Lower leg skin (tissue), 3 donors: ENCODE results near the gene PGR.

Source experiments
- CTCF ChIP-seq, 3 donors: fragments of 450-650 bp; IDR thresholded peaks; one replicate each; pipeline ENCODE4 v1.5.1; 2016; ENCODE audit warnings: antibody characterized with exemption in 3 of 3, mild to moderate bottlenecking in 3 of 3, moderate library complexity in 2 of 3
- POLR2A ChIP-seq, 2 donors: fragments of 450-650 bp; IDR thresholded peaks; one replicate each; pipeline ENCODE4 v1.6.1; 2016 to 2017; ENCODE audit warnings: antibody characterized with exemption in 2 of 2, mild to moderate bottlenecking in 1 of 2, moderate library complexity in 1 of 2

- TF ChIP-seq CTCF (IDR thresholded peaks at IDR 0.05) (no peak), POLR2A (IDR thresholded peaks at IDR 0.05) (no peak)
Observed at GRCh38 chr11:101049813-101050212, 79.8 kb downstream of the PGR start.
